Tibial nerve (tissue), 4 donors: Measurements from ENCODE around the gene BRD7. TPM values are rescaled to one million over a fixed set of nuclear protein-coding genes. Genes with fewer than 3 reads are reported as not detected.
A peak's percentile ranks its signal among the peaks of the same experiment; 100 is the strongest.

ENCODE experiments used
- DNase-seq, 2 donors: peaks; one replicate each; pipeline ENCODE4 v3.0.0-alpha.2; 2019; ENCODE audit warnings: low spot score in 2 of 2
- H3K27ac ChIP-seq, 4 donors: fragments of 200-600 bp; sonication (generic) in 3 of 4; one replicate each; pipeline ENCODE4 v1.5.1; 2017 to 2019; ENCODE audit warnings: mild to moderate bottlenecking in 1 of 4
- H3K27me3 ChIP-seq, 2 donors: fragments of 200-600 bp; sonication (generic) in 1 of 2; one replicate each; pipeline versions ENCODE4 v1.5.1 to v1.6.0; 2017 to 2019
- H3K36me3 ChIP-seq, 3 donors: fragments of 200-600 bp; sonication (generic); one replicate each; pipeline ENCODE4 v1.5.1; 2018 to 2019
- H3K4me1 ChIP-seq, 4 donors: fragments of 200-600 bp; sonication (generic) in 3 of 4; one replicate each; pipeline ENCODE4 v1.5.1; 2017 to 2019
- H3K4me3 ChIP-seq, 4 donors: fragments of 200-600 bp; sonication (generic) in 3 of 4; one replicate each; pipeline ENCODE4 v1.5.1; 2017 to 2019; ENCODE audit warnings: mild to moderate bottlenecking in 1 of 4, moderate library complexity in 1 of 4
- H3K9me3 ChIP-seq, 4 donors: fragments of 200-600 bp; sonication (generic) in 3 of 4; one replicate each; pipeline ENCODE4 v1.5.1; 2017 to 2019
- EP300 ChIP-seq, 2 donors: sonication (generic); formaldehyde crosslinking; IDR thresholded peaks; one replicate each; pipeline ENCODE4 v1.6.1; 2017; ENCODE audit warnings: antibody characterized with exemption in 2 of 2, mild to moderate bottlenecking in 1 of 2
- POLR2A ChIP-seq, 2 donors: fragments of 450-650 bp; IDR thresholded peaks; one replicate each; pipeline ENCODE4 v1.6.1; 2017; ENCODE audit warnings: antibody characterized with exemption in 2 of 2, mild to moderate bottlenecking in 2 of 2, moderate library complexity in 2 of 2
- WGBS, 2 donors: methylation state at CpG; one replicate each; pipeline ENCODE4 v1.1.5; 2018; 5-methylcytosine and 5-hydroxymethylcytosine counted together
- total RNA-seq, 4 donors: library from RNA; depleted of rRNA; stranded (reverse); fragments of >200 nt; gene quantifications; one replicate each; pipeline ENCODE4 v1.1.0, GENCODE V29; 2016
- TF ChIP-seq, protein P1 (sequence below), 5 experiments: fragments of 200-600 bp in 3 of 5; fragments of 450-650 bp in 2 of 5; sonication (generic) in 3 of 5; IDR thresholded peaks; one replicate each; pipeline ENCODE4 v1.5.1; 2016 to 2019; ENCODE audit warnings: antibody characterized with exemption in 5 of 5, mild to moderate bottlenecking in 3 of 5, moderate library complexity in 2 of 5

Gene BRD7
- total RNA-seq, 4 donors from 2014 or later: 35.4 to 55.7 (median 41.6) TPM

GRCh38 chr16:50313596-50314478 is 55.0 kb downstream of the BRD7 start:
- peaks cover 0 to 68% (median 8%) of the 10 kb centered on the region in 3 donors for H3K36me3 ChIP-seq
- H3K4me3 ChIP-seq: no peak overlapping the region
- TF ChIP-seq EP300 (IDR thresholded peaks at IDR 0.05) (peak in 1 of 2 donors; percentile 71), POLR2A (IDR thresholded peaks at IDR 0.05) (no peak)
- H3K27me3 ChIP-seq: no peaks in the 10 kb centered on the region
- H3K4me1 ChIP-seq: peaks cover 0 to 39% (median 0%) of the 10 kb centered on the region in 4 donors
- H3K9me3 ChIP-seq: no peaks in the 10 kb centered on the region
- DNase-seq: peak in 1 of 2 donors; percentile 50
- 87 to 90% methylated on average over 31 of the region's 31 CpGs for WGBS, 2 donors
- peak overlapping the region in 2 of 4 donors; percentile 14 to 51 for H3K27ac ChIP-seq

GRCh38 chr16:50311891-50312501 is 56.8 kb downstream of the BRD7 start:
- Histone ChIP-seq H3K9me3 (no peaks in the 10 kb centered on the region), H3K27ac (no peak overlapping the region), H3K4me1 (peaks cover 0 to 36% (median 0%) of the 10 kb centered on the region in 4 donors), H3K36me3 (peaks cover 0 to 56% (median 8%) of the 10 kb centered on the region in 3 donors), H3K4me3 (no peak overlapping the region), H3K27me3 (no peaks in the 10 kb centered on the region)
- DNase-seq: no peak
- WGBS, 2 donors: 88 to 89% methylated on average over 22 of the region's 22 CpGs
- TF ChIP-seq, protein P1, sequence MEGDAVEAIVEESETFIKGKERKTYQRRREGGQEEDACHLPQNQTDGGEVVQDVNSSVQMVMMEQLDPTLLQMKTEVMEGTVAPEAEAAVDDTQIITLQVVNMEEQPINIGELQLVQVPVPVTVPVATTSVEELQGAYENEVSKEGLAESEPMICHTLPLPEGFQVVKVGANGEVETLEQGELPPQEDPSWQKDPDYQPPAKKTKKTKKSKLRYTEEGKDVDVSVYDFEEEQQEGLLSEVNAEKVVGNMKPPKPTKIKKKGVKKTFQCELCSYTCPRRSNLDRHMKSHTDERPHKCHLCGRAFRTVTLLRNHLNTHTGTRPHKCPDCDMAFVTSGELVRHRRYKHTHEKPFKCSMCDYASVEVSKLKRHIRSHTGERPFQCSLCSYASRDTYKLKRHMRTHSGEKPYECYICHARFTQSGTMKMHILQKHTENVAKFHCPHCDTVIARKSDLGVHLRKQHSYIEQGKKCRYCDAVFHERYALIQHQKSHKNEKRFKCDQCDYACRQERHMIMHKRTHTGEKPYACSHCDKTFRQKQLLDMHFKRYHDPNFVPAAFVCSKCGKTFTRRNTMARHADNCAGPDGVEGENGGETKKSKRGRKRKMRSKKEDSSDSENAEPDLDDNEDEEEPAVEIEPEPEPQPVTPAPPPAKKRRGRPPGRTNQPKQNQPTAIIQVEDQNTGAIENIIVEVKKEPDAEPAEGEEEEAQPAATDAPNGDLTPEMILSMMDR (IDR thresholded peaks at IDR 0.05): no peak
- TF ChIP-seq EP300 (IDR thresholded peaks at IDR 0.05) (no peak), POLR2A (IDR thresholded peaks at IDR 0.05) (no peak)

DNA sequence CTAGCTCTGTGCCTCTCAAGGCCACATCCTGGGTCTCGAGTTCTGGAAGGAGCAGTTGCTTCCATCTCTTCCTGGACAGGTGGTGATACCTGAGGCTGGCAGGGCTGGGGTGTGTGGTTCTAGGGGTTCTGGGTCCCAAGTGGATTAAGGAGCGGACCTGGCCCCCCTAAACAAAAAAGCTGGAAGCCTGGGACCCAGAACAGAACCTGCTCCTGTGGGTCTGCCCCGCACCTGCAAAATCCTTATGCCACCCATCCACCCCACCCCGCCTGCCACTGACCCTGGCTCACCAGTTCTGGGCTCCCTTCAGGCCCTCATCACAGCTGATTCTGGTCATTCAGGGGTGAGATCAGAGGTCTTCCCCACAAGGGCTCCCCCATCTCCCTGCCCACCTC is 57.7 kb downstream of the BRD7 start:
- Histone ChIP-seq H3K27ac (no peak overlapping the region), H3K4me1 (peaks cover 0 to 36% (median 0%) of the 10 kb centered on the region in 4 donors), H3K9me3 (no peaks in the 10 kb centered on the region), H3K4me3 (no peak overlapping the region), H3K36me3 (peaks cover 0 to 47% (median 8%) of the 10 kb centered on the region in 3 donors), H3K27me3 (no peaks in the 10 kb centered on the region)
- 82 to 91% methylated on average over 2 to 4 of the region's 4 CpGs for WGBS, 2 donors
- no peak for DNase-seq
- TF ChIP-seq EP300 (IDR thresholded peaks at IDR 0.05) (no peak), POLR2A (IDR thresholded peaks at IDR 0.05) (no peak)
- TF ChIP-seq, protein P1 (IDR thresholded peaks at IDR 0.05): no peak

DNA sequence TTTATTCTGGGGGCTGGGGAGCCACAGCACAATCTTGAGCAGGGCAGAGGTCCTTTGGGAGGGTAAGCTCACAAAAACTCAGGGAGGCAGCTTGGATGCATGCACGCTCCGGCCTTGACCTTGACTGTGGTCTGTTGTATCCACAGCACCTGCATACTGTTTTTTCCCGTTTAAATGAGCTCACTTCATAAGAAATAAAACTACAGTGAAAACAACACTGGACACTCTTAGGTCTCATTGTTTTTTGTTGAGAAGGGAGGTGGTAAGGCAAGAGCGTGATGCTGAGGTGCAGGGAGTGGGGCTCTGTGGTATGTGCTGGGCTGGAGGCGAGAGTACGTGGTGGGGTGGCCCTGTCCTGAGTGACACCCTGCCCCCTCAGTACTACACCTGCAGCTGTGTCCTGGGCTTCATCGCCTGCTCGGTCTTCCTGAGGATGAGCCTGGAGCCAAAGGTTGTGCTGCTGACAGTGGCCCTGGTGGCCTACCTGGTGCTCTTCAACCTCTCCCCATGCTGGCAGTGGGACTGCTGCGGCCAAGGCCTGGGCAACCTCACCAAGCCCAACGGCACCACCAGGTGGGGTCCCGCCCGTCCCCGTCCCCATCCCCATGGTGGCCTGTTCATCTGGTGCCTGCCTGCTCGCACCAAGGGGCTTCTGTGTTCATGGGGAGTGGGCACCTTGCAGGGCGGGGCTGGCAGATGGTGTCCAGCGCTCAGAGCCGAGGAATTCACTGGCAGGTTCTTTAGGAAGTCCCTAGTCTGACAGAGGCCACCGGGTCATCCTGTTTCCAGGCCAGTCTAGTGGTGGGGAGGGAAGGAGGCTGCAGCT is 58.3 kb downstream of the BRD7 start:
- no peak overlapping the region for H3K4me3 ChIP-seq
- no peaks in the 10 kb centered on the region for H3K27me3 ChIP-seq
- H3K4me1 ChIP-seq: peaks cover 0 to 32% (median 0%) of the 10 kb centered on the region in 4 donors
- no peak for DNase-seq
- 68 to 71% methylated on average over 6 to 17 of the region's 18 CpGs for WGBS, 2 donors
- no peaks in the 10 kb centered on the region for H3K9me3 ChIP-seq
- TF ChIP-seq EP300 (IDR thresholded peaks at IDR 0.05) (no peak), POLR2A (IDR thresholded peaks at IDR 0.05) (no peak)
- TF ChIP-seq, protein P1 (IDR thresholded peaks at IDR 0.05): no peak
- no peak overlapping the region for H3K27ac ChIP-seq
- peaks cover 0 to 41% (median 3%) of the 10 kb centered on the region in 3 donors for H3K36me3 ChIP-seq
